ENCODE data around the gene USP32. TPM values are rescaled to one million over a fixed set of nuclear protein-coding genes. Genes with fewer than 3 reads are reported as not detected.

USP32 gene
- total and polyA plus RNA-seq, 2 of the 8 experiments (the other 6 are each of a cell fraction or from before 2014, with no cell fraction given): 29.6 to 112 TPM

DNA sequence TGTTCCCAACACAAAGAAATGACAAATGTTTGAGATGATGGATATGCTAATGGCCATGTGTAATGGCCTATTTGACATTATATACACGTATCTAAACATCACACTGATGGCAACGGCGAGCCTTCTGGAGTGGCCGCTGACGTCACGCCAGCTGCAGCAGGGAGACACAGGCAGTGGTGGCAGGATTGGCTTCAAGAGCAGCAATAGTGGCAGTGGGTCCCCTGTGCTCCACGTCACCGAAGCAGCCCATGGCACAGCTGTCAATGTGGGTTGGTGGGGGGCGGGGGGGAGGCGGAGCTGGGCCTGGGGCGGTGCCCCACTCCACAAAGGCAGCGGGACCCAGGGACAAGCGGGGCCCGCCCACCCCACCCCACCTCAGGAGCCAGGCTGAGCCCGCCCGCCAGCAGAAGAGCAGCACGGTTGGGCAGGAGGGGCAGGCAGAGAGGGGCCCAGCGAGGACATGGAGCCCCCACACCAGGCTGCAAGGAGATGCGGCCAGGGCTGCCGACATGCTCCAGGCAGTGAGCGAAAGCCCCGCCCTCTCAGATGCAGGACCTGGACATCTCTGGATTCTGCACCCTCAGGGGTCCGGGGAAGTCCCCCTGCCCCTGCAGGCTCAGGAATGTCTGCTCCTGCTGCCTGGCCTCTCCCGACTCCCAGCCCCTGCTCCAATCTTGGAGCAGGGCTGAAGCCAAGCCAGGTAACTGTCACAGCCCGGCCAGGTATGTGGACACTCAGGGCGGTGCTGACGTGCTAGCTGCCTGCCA, 64.6 kb downstream of the USP32 start (continued):
- TF ChIP-seq CHD2 (IDR thresholded peaks at IDR 0.05; ENCODE audit: low read length): no peak
- TF ChIP-seq CBX8 (IDR thresholded peaks at IDR 0.05; ENCODE audit: borderline replicate concordance, low read depth, low read length): no peak
- no peak for TF ChIP-seq MAFK (IDR thresholded peaks at IDR 0.05; ENCODE audit: low read depth, low read length)
- TF ChIP-seq RFX5 (IDR thresholded peaks at IDR 0.05; ENCODE audit: borderline replicate concordance, low read depth, low read length): no peak
- no peak for TF ChIP-seq NRF1 (IDR thresholded peaks at IDR 0.05; ENCODE audit: low read depth, low read length)
- 0 out of 2 replicates have a peak, but pooled peaks have one; percentile 16 for TF ChIP-seq SP1 (IDR thresholded peaks at IDR 0.05; ENCODE audit: low read depth, low read length)
- TF ChIP-seq TCF12 (IDR thresholded peaks at IDR 0.05; ENCODE audit: low read depth, low read length): no peak
- TF ChIP-seq CREB1 (IDR thresholded peaks at IDR 0.05): 0 out of 2 replicates have a peak, but pooled peaks have one; percentile 3
- no peak for TF ChIP-seq EGR1 (IDR thresholded peaks at IDR 0.05; ENCODE audit: borderline replicate concordance, low read depth, low read length)
- peak; percentile 80 for TF ChIP-seq TEAD4 (IDR thresholded peaks at IDR 0.05; ENCODE audit: low read depth, low read length)
- no peak for TF ChIP-seq PHF8 (conservative IDR thresholded peaks at IDR 0.05; ENCODE audit: low read depth, low read length)
- TF ChIP-seq BACH1 (IDR thresholded peaks at IDR 0.05; ENCODE audit: low read length): no peak
- TF ChIP-seq, protein P1, sequence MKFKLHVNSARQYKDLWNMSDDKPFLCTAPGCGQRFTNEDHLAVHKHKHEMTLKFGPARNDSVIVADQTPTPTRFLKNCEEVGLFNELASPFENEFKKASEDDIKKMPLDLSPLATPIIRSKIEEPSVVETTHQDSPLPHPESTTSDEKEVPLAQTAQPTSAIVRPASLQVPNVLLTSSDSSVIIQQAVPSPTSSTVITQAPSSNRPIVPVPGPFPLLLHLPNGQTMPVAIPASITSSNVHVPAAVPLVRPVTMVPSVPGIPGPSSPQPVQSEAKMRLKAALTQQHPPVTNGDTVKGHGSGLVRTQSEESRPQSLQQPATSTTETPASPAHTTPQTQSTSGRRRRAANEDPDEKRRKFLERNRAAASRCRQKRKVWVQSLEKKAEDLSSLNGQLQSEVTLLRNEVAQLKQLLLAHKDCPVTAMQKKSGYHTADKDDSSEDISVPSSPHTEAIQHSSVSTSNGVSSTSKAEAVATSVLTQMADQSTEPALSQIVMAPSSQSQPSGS (IDR thresholded peaks at IDR 0.05; ENCODE audit: low read length): no peak
- no peak for TF ChIP-seq TBP (IDR thresholded peaks at IDR 0.05; ENCODE audit: low read depth, low read length)
- TF ChIP-seq EP300 (IDR thresholded peaks at IDR 0.05; ENCODE audit: borderline replicate concordance in 1 of 2, low read depth in 2 of 2, low read length in 2 of 2): 0 out of 3 replicates have a peak, but pooled peaks of 1 of the 2 experiments have one; percentile 22
- no peak for TF ChIP-seq CTBP2 (IDR thresholded peaks at IDR 0.05; ENCODE audit: borderline replicate concordance, insufficient read depth, insufficient read length, low read length)
- TF ChIP-seq YY1 (IDR thresholded peaks at IDR 0.05; ENCODE audit: low read depth, low read length): no peak
- no peak for TF ChIP-seq SIX5 (IDR thresholded peaks at IDR 0.05; ENCODE audit: low read depth, low read length)
- TF ChIP-seq BCL11A (IDR thresholded peaks at IDR 0.05; ENCODE audit: low read depth in 2 of 2, low read length in 2 of 2): no peak
- TF ChIP-seq RNF2 (IDR thresholded peaks at IDR 0.05; ENCODE audit: borderline replicate concordance, low read depth, low read length, missing control alignments, poor library complexity, severe bottlenecking): no peak
- no peak for TF ChIP-seq SP2 (IDR thresholded peaks at IDR 0.05; ENCODE audit: low read length)
